ENCODE measurements around the gene ZBTB43.

- TF ChIP-seq CTCF (IDR thresholded peaks at IDR 0.05) (no peak), POLR2A (IDR thresholded peaks at IDR 0.05) (no peak)
These were observed 57.4 kb downstream of the ZBTB43 start for GRCh38 chr9:126862104-126862761.

All from Peyer's patch (tissue), 4 donors.